DND-41 (cell line): ENCODE results near the gene NUBPL.

Experiments used
- ATAC-seq: fragments of 200-7000 bp; cut with Tn5 transposase; 3 replicates; pipeline ENCODE4 v1.9.1; 2021; ENCODE audit warnings: low read depth; ENCODE audit not compliant: insufficient read depth
- DNase-seq: peaks from one replicate; pipeline ENCODE4 v3.0.0-alpha.2; 2020
- H2AFZ ChIP-seq: 2 replicates; pipeline ENCODE4 v1.6.0; 2012; ENCODE audit warnings: low read depth, low read length
- H3K27ac ChIP-seq: 2 replicates; pipeline ENCODE4 v1.5.1; 2012; ENCODE audit warnings: low read length, inconsistent platforms
- H3K27me3 ChIP-seq: fragments of 200-600 bp; sonication (generic); 2 replicates; pipeline ENCODE4 v1.6.0; 2012; ENCODE audit warnings: low read length, mild to moderate bottlenecking, inconsistent platforms; ENCODE audit not compliant: insufficient read depth, poor library complexity
- H3K36me3 ChIP-seq: 2 replicates; pipeline ENCODE4 v1.5.1; 2012; ENCODE audit warnings: low read length, inconsistent platforms; ENCODE audit not compliant: insufficient read depth
- H3K4me1 ChIP-seq: 2 replicates; pipeline ENCODE4 v1.5.1; 2012; ENCODE audit warnings: mild to moderate bottlenecking, low read length; ENCODE audit not compliant: insufficient read depth
- H3K4me2 ChIP-seq: 2 replicates; pipeline ENCODE4 v1.6.0; 2012; ENCODE audit warnings: mild to moderate bottlenecking, moderate library complexity, low read length, inconsistent platforms; ENCODE audit not compliant: insufficient read depth
- H3K4me3 ChIP-seq, 2 experiments: fragments of 200-600 bp in 1 of 2; shearing (Covaris generic) in 1 of 2; 2 replicates each; pipeline ENCODE4 v1.5.1; 2012 to 2016; ENCODE audit warnings: inconsistent platforms in 2 of 2, low read length in 2 of 2, mild to moderate bottlenecking in 2 of 2, low read depth in 1 of 2, moderate library complexity in 1 of 2
- H3K79me2 ChIP-seq: 2 replicates; pipeline ENCODE4 v1.6.0; 2012; ENCODE audit warnings: low read length, inconsistent platforms; ENCODE audit not compliant: insufficient read depth
- H3K9ac ChIP-seq: 2 replicates; pipeline ENCODE4 v1.6.0; 2012; ENCODE audit warnings: low read depth, mild to moderate bottlenecking, inconsistent platforms, low read length, moderate library complexity
- H3K9me3 ChIP-seq: 2 replicates; pipeline ENCODE4 v1.5.1; 2012; ENCODE audit warnings: low read length, moderate library complexity, mild to moderate bottlenecking, inconsistent platforms; ENCODE audit not compliant: insufficient read depth, severe bottlenecking
- H4K20me1 ChIP-seq: 2 replicates; pipeline ENCODE4 v1.6.0; 2012; ENCODE audit warnings: low read length; ENCODE audit not compliant: insufficient read depth
- CTCF ChIP-seq: IDR thresholded peaks from 2 replicates; pipeline ENCODE4 v1.5.1; 2012; ENCODE audit warnings: borderline replicate concordance, low read length, moderate library complexity, mild to moderate bottlenecking; ENCODE audit not compliant: poor library complexity, severe bottlenecking; ENCODE audit errors: extremely low read depth
- EZH2 ChIP-seq: IDR thresholded peaks from 3 replicates; pipeline ENCODE4 v1.6.1; 2012; ENCODE audit warnings: borderline replicate concordance, low read depth, mild to moderate bottlenecking, moderate library complexity, low read length, inconsistent platforms; ENCODE audit not compliant: severe bottlenecking

The NUBPL gene

GRCh38 chr14:31672709-31673108 is 111.5 kb downstream of the NUBPL start:
- no peak for DNase-seq
- Histone ChIP-seq H3K79me2 (no peaks in the 10 kb centered on the region), H3K4me1 (no peaks in the 10 kb centered on the region), H2AFZ (no peak overlapping the region), H3K4me3 (no peak overlapping the region), H3K9me3 (peaks cover 5% of the 10 kb centered on the region), H4K20me1 (no peaks in the 10 kb centered on the region), H3K36me3 (no peaks in the 10 kb centered on the region; the same call in 1 of the 2 replicates), H3K27ac (no peak overlapping the region), H3K9ac (no peak overlapping the region), H3K4me2 (no peak overlapping the region), H3K27me3 (no peaks in the 10 kb centered on the region)
- ATAC-seq, result no peak
- TF ChIP-seq CTCF (no peak), EZH2 (no peak)

- TF ChIP-seq CTCF (no peak), EZH2 (no peak)
- Histone ChIP-seq H3K4me2 (no peak overlapping the region), H3K9me3 (no peaks in the 10 kb centered on the region), H4K20me1 (no peaks in the 10 kb centered on the region), H3K79me2 (no peaks in the 10 kb centered on the region), H2AFZ (no peak overlapping the region), H3K36me3 (no peaks in the 10 kb centered on the region), H3K4me3 (no peak overlapping the region), H3K4me1 (no peaks in the 10 kb centered on the region), H3K27ac (no peak overlapping the region), H3K27me3 (no peaks in the 10 kb centered on the region), H3K9ac (no peak overlapping the region)
- ATAC-seq (no peak), DNase-seq (no peak)
Observed at GRCh38 chr14:31677052-31677451, 115.8 kb downstream of the NUBPL start.

GRCh38 chr14:31677630-31678029 is 116.4 kb downstream of the NUBPL start:
- H3K27ac ChIP-seq, result no peak overlapping the region
- H3K36me3 ChIP-seq, result no peaks in the 10 kb centered on the region
- H4K20me1 ChIP-seq, result no peaks in the 10 kb centered on the region
- no peaks in the 10 kb centered on the region for H3K4me1 ChIP-seq
- no peak overlapping the region for H3K4me3 ChIP-seq
- H3K27me3 ChIP-seq, result no peaks in the 10 kb centered on the region
- H3K9ac ChIP-seq, result no peak overlapping the region
- H3K9me3 ChIP-seq, result no peaks in the 10 kb centered on the region
- no peaks in the 10 kb centered on the region for H3K79me2 ChIP-seq
- DNase-seq, result no peak
- no peak for ATAC-seq
- TF ChIP-seq CTCF (no peak), EZH2 (no peak)
- H2AFZ ChIP-seq, result no peak overlapping the region
- H3K4me2 ChIP-seq, result no peak overlapping the region
